ENCODE measurements around the gene SKAP1.

Gene SKAP1

DNA sequence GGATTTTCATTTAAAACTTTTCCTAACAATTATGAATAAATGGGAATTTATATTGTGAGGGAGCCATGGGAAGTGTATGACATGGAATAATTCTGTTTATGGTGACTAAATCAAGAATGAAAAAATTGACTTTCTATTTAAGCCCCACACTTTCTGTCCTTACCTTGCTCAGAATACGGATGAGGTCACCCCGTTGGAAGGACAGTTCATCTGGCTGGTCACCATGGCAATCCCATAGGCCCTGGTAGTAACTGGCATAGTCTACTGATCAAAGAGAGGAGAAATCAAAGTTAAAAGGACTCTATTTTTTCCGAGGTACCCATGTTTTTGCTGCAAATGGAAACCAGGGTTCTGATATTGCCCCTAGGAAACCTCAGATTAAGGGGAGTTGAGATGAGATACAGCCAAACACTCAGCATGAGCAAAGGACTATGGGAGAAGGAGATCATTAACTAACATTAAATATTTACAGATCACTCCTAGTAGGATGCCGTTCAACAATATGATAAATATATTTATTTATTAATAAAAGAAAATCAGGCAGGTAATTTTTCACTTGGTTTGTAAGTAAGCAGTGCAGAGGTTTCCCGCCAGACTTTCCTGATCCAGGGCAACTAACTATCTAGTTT lies 267.6 kb downstream of the SKAP1 start:
- no peak for DNase-seq

DNA sequence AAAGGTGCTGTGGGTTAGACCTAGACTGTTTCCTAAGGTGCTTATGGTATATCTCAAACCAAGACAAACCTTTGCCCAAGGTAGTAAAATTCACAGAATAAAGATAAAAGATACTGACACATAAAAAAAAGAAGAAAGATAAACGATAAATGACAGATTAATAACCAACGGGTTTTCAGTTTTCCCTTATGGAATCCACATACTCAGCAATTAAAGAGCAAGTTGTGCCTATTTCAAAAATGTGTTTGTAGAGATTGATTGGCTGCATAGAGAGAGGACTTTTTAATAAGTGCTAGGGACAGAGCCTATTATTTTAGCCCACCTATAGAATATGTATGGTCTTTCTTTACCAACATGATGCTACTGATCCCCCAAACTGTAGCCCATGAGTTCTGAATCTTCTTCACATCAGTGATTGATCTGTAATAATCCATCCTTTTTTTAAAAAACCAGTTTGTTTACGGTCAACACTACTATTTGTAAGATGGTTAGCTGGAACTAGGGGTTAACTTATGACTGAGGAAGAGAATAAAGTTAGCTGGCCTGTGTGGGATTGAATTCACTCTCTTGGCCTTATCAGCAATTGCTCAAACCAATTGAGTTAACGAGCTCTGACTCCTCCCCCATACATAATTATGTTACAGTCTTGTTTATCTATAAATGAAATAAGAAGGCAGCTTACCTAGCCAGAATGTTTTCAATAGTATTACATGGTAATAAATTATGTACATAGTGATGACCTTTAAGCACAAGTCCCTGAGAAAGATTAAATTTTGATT lies 268.7 kb downstream of the SKAP1 start:
- no peak for DNase-seq

DNA sequence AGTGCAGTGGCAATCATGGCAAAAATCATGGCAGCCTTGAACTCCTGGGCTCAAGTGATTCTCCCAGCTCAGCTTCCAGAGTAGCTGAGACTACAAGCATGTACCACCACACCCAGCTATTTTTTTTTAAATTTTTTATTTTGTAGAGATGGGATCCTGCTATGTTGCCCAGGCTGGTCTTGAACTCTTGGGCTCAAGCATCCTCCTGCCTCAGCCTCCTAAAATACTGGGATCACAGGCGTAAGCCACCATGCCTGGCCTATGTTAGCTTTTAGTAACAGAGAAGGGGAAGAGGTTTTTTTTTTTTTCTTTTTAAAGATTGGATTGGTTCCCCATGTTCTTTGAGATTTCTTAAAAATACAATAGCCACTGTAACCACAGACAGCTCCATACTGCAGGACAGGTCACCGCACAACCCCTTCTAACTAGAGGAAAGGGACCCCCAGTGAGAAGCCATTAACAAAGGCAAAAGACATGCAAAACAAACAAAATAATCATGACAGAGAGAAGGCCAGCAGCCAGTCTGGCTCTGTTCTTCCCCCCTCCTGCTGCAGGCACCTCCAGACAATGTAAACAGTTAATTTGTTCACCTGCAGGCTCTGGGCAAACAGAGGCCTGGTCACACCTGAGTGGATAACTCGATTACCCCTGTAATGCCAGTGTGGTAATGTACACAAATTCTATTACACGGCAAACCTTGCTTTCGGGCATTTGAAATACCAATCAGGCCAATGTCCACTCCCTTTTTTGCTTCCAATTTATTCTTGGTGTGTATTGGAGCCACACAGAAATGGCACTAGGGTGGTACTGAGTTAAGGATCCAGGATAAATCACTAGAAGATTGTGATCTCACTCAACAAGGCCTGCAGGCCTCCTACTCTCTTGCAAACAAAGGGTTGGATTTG lies 269.6 kb downstream of the SKAP1 start:
- peak; percentile 98 for DNase-seq

DNA sequence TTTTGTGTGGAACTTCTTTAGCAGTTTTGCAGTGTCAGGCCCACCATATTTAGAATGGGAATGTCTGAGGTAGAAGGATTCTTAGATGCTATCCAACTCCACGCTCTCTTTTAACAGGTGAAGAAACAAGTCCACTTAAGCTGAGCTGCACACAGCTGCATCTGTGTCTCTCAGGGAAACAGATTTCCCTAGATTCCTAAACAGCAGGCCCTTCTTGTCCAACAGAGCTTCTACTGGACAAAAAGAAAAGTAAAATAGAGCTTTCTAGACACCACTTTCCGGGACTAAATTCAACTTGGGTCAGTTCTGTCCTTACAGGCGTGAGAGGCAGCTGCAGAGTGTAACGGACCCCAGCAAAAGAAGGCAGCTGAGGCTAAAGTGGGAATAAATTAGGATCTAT lies 270.8 kb downstream of the SKAP1 start:
- DNase-seq: peak; percentile 29

DNA sequence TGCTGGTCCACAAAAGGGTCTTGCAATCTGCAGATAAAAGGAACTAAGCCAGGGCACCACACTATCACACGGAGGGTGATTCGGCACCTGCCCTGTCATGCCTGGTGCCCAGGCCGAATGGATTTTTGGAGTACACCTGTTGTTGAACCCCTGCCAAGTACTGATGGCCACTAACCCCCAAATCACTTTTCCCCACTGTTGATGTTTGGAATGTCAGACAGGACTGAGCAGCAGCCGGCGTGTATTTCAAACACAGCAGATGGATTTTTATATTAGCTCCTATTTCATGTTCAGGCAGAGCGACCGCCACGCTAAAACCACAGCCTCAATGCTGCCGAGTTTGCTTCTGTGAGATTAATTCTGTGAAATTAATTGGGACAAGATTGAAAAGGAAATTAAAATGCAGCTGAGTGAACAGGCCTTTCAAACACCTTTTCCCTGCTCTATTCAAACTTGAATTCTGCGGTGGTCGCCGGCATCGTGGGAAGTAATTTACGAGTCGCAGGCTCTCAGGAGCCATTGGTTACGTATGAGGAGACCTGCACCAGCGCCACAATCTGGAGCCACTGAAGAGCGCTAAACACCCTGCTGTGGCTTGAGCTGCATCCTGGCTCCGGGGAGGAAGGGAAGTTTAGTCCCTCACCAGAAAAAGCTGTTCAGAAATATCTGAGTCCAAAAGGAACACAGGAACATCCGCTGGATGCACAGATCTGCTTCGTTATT lies 274.0 kb downstream of the SKAP1 start:
- no peak for DNase-seq

DNA sequence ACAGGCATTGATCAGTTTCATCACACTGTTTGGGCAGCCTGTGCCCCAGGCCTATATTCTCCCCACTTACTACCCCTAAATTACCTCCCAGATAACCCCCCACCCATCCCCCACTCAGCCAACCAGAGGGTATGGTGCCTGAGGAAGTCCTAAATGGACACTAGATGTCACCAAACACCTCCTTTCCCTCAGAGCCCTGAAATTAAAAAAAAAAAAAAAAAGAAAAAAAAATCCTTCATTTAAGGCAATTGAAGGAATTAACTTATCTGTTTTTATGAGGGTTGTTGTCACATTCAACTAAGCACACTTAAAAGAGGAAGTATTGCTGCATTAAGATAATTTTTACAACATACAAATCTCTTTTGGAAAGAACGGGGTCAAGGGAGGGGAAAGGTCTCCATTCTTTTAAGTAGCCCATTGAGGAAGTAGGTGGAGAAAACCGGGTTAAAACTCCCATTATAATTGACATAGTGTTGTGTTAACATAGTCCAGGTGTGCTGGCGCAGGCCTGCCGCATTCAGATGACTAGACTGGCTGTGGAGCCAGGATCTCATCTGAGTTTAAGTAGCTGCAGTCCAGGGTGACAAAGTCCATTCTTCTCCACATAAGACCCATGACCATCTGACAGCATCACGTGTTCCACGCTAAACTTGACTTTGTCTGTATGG lies 276.2 kb downstream of the SKAP1 start:
- DNase-seq: peak; percentile 57

DNA sequence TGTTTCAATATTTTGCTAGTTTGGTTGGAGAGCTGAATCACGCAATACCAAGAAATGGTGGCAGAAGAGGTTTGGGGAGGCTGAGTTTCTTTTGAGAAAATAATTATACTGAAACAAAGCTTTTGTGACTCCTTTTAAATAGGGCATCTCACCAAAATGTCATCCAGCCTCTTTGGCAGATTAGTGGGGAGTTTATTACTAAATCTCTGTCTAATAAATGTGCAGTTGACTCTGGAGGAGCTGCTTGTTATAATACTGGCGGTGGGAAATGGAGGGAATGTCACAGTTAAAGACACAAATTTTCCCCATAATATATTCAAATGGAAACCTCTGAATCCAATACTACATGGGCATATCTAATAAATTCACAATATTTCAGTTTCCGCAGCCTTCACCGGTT lies 277.7 kb downstream of the SKAP1 start:
- DNase-seq: no peak

DNA sequence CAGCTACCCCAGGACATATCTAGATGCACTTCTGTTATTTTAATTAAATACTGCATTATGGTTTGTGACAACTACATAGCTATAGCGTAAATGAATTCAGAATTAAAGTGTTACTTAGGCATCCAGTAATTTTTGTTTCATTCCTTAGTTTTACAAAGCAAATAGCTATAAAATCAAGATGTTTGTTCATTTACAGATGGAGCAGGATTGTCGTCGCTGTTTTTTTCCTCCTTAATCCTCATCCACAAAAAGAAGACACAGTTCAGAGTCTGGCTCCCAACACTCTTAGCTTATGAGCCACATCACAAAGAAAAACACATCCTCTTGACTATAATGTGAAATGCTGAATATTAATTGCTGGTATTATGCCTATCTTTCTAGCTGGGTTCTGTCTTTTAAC lies 278.8 kb downstream of the SKAP1 start:
- no peak for DNase-seq

DNA sequence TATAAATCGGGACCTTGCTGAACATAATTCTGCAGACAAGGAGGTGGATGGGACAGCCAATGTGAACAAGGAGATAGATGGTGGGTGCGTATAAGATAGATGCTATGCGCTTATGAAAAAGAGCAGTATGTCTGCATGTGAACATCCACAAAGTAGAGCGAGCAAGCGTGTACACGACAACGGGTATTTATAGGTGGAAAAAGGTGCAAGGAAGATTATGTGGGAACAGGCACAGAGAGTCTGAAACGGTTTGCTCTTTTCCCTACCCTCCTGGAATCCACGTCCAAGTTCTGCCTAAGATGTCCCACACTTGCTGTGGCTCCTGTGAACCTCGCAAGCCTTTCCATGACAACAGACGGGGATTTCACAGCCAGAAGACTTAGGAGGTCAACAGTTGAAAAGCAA lies 279.4 kb downstream of the SKAP1 start:
- DNase-seq: no peak

DNA sequence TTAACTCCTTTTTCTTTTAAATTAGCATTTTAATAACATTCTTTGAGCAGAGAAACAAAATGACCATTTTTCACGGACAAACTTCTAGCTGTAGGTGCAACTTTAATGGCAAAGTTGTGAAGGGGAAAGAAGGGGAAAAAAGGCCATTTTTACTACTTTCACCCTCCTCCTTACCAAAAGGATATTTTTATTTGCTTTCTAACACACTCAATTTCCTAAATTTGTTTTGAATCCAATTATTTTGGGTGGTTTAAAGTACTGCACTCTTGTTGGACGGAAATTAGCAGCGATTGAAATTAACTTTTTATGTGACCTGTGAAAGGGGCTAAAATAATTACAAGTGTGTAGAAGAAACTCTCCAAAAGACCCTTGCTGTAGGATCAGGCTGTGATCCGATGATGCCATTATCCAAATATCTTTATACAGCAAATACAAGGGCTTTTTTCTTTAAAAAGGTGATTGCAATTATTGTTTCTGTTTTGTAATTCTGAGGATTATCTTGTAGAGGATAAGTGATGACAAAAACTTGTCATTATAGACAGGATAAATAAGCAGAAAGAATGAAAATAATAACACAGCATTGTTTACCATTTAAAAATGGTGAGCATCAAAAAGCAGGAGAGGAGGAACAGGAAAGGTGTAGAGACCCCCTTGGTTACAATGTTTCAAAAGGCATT lies 280.1 kb downstream of the SKAP1 start:
- no peak for DNase-seq

DNA sequence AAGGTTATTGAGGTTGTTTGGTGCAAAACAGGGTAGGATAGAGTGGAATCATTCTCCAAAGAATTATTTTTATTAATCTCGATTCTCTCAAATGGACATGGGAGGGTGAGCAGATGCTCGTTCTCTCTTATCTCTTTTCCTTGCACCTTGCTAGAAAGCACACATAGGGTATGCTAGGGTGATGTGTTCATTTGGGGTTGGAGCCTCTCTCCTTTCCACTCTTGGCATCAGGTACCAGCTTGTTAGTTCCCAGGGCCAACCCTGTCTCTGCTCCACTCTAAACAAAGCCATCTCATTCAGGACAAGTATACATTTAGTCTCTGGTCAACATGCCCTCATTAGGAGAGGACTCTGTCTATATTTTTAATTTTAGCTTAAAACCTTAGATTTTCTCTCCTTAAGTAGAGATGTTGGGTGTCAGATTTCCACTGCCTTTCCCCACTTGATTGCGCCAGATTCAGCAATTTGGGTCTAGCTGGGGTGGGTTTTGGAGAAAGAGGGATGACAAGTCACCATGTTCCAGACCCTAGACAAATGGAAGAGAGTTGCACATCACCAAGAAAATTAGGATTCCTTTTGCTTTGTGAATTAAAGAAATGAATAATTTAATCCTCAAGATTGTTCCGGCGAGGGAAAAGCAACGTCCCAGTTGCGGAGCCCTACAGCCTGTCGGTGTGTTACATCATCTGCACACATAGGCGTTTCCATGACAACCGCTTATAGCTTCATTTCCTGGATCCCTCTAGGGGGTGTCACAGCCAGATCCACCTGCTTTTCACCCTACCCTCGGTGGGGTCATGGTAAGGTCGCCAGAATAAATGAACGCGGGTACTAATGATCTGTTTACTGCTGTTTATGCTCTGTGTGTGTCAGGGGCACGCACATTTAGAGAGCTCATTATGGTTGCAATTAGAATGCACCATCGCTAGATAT lies 280.9 kb downstream of the SKAP1 start:
- no peak for DNase-seq

DNA sequence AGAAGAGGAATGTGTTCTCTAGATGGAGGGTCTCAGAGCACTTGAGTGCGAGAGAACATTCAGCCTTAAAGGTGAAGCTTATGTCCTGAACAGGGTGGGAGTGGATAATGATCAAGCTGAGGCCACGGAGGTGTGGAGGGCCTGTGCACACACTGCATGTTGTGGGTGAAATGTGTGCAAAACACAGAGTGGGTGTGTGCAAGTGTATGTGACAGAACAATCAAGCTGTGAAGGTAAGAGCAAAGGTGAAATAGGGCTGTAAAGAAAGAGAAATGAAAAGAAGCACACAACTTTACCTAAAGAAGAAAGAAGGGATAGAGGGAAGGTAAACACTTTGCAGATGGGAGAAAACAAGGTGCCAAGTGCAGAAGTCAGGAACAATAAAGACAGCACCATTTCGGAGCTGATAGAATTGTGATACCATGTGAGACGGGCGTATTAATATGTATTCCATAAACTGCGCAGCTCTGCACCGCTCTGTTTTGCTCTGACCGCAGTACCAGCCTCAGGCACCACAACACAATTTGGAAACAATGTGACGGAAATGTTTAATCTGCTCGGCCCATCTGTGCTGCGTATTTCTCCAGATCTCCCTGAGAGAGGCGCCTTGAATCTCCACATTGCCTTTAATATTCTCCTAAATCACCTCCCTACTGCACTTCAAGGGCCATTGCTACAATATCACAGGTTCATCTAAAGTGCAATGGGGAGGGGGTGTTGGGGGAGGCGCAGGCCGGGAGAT lies 281.8 kb downstream of the SKAP1 start:
- no peak for DNase-seq

DNA sequence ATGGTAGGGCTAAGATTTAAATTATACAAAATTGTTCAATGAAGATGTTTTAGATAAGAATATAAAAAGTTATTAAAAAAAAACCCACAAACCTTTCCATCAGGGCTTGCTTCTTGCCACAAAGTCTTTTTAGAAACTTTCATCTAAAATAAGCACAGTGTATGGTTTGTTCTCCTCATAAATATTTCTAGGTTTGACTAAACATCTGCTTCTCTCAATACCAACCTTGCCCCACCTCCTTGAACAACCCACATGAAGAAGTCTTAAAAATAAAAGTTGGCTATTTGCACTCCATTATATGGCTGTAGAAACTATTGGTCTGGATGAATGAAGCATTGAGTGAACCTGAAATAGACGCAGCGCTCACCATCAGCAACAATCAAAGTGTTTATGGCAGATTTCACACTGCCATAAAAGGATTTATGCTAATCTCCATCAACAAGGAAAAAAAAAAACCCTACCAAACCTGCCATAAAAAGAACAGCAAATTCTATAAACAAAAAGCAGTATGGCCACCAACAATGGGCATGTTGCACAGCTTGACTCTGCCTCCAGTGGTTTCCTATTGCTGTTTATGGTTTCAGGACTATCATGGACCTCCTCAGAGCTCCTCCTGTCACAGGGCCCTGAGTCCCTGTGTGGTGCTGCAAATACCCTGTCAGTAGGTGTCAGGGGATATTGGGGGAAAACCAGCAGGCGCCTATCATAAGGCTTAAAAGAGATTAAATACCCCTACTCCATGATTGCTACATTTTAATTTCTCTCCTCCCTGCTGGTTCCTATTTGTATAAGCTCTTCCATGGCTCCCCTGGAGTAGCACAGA lies 284.8 kb downstream of the SKAP1 start:
- no peak for DNase-seq

DNA sequence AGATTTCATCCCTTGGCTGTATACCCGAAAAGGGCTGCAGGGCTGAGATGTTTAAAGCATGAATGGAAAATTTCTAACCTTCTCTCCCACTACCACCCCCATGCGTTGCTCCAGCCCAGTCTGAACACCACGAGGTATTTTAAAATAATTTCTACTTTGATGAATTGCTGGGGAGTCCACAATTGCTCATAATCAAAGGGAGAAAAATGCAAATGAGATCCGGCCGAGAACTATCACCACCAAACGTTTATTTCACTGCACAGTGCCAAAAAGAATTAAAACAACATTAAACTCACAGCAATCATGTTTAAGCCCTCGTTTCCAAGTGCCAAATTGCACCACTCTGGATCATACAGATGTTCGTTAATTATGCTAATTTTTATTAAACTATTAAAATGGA lies 285.8 kb downstream of the SKAP1 start:
- DNase-seq: no peak

DNA sequence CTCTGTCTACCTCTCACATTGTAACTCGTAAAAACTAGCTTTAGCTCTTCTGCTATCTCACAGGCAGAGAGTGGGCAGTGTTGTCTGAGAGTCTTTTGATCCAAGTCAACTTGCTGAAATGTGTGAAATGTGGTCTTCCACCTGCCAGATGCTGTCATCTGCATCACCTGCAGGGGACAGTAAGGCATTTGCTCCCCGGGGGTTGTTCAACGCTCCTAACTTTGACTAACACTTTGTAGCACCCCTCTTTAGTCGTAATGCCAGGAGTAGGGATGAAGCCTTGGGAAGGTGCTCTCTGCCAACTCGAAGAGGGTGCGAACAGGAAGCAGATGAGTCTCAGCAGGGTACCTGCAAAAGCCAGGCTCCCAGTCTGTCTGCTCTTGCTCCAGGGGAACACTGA lies 286.4 kb downstream of the SKAP1 start:
- DNase-seq: no peak

DNA sequence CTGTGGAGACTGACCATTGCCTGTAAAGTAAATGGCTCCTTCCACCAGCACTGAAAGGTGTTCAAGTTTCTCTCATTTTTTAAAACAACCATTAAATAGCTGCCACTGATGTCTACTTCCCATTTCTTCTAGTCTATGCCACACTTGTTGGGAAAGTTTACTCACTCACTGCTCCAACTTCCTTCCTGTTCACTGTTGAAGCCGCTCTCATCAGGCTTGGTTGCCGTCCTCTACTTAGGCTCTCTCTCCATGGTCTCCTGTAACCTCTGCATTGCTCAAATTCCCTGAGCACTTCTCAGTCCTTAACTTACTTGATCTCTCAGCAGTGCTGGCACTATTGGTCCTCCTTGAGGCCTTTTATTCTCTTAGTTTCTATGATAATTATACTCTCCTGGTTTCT lies 290.1 kb downstream of the SKAP1 start:
- no peak for DNase-seq

DNA sequence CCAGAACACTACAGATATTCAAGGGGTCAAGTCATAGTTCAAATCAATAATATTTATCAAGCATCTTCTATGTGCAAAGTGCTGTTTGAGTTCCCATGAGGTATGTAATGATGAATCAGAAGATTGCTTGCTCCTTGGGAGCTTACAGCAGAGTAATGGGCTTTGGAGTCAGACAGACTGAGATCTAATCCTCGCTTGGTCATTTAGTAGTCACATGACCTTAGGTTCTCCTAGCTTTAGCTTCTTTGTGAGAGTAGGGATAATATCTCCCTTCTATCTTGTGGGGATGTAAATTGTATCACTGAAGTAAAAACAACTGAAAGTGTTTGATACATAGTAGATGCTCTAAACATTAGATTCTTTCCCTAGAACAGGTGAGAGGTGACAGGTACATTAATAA lies 292.4 kb downstream of the SKAP1 start:
- DNase-seq: no peak

DNA sequence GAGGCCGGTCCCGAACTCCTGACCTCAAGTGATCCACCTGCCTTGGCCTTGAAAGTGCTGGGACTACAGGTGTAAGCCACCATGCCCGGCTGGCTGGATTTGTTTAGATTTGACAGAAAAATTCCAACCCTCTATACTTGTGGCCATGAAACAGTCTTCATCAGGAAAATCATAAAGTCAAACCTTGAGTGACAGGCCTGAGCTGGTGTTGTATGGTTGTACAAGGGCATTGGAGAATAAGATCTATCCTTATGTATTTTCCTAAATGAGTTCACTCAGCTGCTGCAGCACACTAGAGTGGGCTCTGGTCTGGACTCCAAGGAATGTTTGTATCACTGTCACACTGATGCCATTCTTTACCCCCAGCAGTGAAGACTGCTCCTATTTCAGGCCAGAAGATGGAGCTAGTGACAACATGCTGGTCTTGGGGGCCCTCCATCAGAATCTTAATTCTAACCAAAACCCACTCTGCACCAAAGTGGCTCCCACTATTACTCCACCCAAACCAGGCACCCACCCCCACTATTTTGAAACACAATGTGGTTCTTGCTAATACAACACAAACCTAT lies 295.0 kb downstream of the SKAP1 start:
- DNase-seq: no peak

DNA sequence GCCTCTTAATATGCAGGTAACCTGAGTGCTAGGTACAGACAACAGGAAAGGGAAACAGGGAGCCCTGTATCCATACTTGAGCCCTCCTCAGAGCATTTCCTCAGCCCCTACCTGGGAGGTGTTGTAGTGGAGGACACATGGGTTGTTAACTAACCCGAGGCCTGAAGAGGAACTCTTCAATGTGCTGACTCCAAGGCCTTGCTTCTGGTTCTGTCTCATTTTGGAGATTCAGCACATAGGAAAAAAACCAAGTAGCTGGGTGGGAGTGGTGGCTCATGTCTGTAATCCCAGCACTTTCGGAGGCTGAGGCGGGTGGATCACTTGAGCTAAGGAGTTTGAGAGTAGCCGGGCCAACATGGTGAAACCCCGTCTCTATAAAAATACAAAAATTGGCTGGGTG lies 297.6 kb downstream of the SKAP1 start:
- no peak for DNase-seq
